GM19455 (cell line): ENCODE data around the gene THRB.

Experiments
- ATAC-seq: cut with Tn5 transposase; IDR thresholded peaks from one replicate; pipeline ENCODE4 v1.9.1; 2021; ENCODE audit not compliant: unreplicated experiment

THRB gene

GRCh38 chr3:24318677-24319287 lies 175.9 kb downstream of the THRB start:
- no peak for ATAC-seq

GRCh38 chr3:24316887-24317383 lies 177.7 kb downstream of the THRB start:
- no peak for ATAC-seq

GRCh38 chr3:24315971-24316370 lies 178.7 kb downstream of the THRB start:
- ATAC-seq = no peak

DNA sequence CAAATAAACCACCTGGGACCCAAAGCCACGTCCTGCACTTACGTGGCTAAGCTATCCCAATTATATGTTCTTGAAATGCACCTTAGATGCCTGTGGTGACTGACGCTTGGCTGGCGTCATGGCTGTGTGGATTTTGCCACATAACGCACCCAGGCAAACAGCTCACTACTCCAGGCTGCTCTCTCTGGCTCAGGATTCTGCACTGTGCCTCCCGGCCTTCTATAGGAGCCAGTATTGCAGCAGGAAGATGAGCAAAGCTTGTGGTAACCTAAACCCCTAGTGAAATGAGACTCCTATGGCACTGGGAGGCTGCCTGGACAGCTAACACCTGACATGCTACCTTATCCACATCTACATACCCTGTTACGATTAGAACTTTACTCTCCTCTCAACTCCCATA lies 179.3 kb downstream of the THRB start:
- no peak for ATAC-seq

DNA sequence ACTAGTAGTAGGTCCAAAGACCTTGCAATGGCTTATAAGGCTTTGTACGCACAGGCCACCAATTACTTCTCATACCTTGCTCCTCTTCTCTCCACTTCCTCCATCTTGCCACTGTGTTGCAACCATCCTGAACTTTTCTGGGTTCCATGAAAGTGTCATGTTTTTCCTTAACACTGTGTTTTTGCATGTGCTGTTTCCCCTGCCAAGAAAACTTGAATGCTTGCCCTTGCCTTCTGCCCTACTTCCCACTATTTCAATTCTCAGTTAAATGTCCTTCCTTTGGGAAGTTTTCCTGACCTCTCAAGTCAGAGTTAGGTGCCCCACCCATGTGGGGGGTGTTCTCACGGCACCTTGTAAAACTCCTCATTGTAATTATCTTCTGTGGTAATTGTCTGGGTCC lies 182.8 kb downstream of the THRB start:
- no peak for ATAC-seq

- no peak for ATAC-seq
These were observed 183.8 kb downstream of the THRB start for GRCh38 chr3:24310887-24311286.

DNA sequence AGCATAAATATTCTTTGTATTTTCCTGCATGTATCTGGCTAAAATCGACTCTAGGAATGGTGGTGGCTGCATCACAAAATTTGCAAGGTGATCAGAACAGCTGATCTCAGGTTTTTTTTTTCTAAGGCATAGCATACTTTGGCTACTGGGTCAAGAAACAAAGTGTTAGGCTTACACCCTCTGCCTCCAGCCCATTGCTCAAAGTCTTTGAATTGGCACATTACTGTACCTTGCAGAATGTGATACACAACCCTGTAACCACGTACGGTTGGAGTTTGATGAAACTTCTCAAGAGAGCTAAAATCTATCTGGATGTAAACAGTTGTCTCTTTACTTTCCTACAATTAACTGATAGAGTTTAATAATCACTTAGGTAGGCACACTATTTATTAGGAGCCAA lies 188.1 kb downstream of the THRB start:
- ATAC-seq = no peak

DNA sequence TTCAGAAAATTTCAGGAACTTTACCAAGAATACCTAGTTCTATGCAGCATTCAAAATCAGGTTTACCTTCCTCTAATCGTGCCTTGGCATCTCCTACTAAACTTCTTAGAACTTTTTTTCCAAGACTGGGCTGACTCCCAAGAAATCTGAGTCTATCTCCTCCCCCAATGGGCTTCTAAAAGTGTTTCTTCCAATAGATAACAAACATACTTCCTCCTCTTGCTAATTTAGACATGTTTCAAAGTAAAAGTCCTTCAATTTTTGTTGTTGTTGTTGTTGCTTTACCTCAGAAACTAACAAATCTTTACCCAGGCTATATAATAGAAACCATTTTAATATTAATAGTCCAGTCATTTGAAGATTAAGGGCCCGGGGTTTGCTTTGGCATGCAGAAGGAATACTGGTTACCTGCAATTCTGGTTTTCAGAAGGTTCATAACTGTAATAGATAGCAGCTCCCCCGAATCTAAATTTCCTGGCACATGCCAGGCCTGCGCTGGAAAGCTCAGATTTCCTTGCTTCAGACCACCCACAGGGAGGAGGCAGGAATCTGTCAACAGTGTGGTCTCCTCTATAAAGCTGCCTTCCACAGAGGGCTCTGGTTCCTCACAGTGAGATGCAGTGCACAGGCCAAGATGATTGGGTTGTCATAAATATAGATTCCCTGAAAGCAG lies 188.7 kb downstream of the THRB start:
- no peak for ATAC-seq

DNA sequence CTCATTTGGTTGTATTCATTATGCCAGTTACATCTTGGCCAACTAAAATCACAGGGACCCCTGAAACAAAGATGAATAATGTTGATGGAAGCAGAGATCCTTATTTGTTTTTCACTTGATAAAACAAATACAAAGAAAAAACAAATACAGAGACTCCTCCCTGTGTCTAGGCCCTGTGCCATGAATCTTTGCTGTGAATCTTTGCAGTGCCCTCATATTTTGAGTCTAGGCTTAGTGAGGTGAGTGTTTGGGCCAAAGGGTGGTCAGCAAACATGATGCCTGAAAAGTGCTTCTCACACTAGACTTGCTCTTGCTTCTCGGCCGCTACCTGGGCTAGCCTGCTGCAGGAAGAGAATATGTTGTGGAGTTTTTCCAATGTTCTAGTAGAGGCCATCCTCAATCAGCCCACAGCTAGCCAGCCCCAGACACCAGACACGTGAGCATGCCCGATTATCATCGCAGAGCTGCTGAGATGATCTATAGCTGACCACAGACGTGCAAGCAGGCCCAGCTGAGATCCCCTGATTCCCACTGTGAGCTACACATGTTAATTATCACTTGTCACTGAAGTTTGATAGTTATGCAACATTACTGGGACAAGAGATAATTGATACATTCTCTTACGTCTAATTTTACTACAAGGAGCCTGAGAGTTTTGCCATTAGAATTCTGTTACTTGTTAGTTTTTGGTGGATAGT lies 191.4 kb downstream of the THRB start:
- ATAC-seq = no peak

- no peak for ATAC-seq
These were observed 192.3 kb downstream of the THRB start for GRCh38 chr3:24302396-24302795.

DNA sequence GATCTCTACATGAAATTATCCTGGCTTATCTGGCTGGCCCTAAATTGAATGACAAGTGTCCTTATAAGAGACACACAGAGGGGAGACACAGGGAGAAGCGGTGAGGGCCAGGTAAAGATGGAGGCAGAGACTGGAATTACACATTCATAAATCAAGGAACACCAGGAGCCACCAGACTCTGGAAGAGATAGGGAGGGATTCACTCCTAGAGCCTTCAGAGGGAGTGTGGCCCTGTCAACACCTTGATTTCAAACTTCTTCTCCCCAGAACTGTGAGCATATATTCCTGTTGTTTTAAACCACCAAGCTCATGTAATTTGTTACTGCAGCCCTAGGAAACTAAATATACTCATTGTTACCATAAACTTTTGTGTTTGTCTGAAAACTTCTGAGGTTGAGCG lies 193.7 kb downstream of the THRB start:
- ATAC-seq = no peak

GRCh38 chr3:24299806-24300626 lies 194.6 kb downstream of the THRB start:
- ATAC-seq = no peak

DNA sequence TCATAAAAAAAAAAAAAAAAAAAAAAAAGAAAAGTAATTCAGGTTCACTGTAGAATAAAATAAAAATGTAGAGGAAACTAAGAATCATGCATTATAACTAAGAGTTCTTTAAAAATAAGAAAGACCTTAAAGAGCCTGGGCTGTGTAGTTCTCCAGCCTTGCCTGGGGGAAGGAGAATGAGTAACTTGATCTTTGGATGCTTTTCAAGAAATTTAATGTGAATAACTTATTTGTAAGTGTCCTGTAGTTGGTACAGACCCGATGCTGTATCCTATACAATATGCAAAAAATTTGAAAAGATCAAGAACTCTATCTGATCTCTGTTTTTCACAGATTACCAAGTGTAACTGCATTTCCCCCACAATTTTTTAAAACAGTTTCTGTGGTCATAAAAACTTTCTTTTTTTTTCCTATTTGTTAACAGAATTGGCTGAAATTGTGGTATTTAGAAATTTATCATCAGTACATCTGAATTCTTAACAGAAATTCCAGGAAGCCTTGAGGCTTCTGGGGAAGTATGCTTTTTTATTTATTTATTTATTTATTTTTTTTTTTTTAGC lies 195.3 kb downstream of the THRB start:
- ATAC-seq = no peak

GRCh38 chr3:24296441-24297205 lies 198.0 kb downstream of the THRB start:
- ATAC-seq = no peak

- ATAC-seq = no peak
These were observed 200.5 kb downstream of the THRB start for GRCh38 chr3:24294150-24294549.

DNA sequence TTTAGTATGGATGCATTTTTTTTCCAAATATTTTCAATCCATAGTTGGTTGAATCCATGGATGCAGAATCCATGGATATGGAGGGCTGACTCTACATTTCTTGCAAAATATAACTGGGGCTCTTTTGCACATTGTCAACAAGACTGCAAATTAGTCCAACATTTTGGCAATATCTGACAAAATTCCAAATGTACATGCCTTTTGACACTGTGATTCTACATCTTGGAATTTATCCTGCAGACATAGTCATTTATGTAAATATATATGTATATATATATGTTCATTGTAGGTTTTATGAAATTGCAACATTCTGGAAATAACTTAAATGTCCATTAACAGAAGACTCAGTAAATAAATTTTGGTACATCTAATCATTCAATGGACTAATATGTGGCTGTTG lies 203.0 kb downstream of the THRB start:
- ATAC-seq = no peak

- no peak for ATAC-seq
These were observed 204.1 kb downstream of the THRB start for GRCh38 chr3:24290596-24290995.

GRCh38 chr3:24288496-24289236 lies 206.0 kb downstream of the THRB start:
- ATAC-seq = no peak

- no peak for ATAC-seq
These were observed 206.7 kb downstream of the THRB start for GRCh38 chr3:24287755-24288450.
